Motor neuron (in vitro differentiated cells): ENCODE data around the gene ABCC9. TPM values are rescaled to one million over a fixed set of nuclear protein-coding genes. Genes with fewer than 3 reads are reported as not detected.
"Not testable (repeated sequence)": the region's sequence is repeated elsewhere in the genome, so short reads cannot be mapped to it uniquely, and the experiment has no call there.

ENCODE experiments used
- ATAC-seq, 8 experiments: fragments of 200-7000 bp; cut with Tn5 transposase; replicated peaks in 6 of 8; 2 replicates each; pipeline ENCODE4 v1.8.0; 2021; ENCODE audit warnings: mild to moderate bottlenecking in 8 of 8, moderate library complexity in 8 of 8
- H3K27ac ChIP-seq, 2 donors: fragments of 250-450 bp; sonication (Bioruptor Pico); 2 replicates each; pipeline ENCODE4 v1.9.0; 2021; ENCODE audit warnings: antibody characterized with exemption in 2 of 2, mild to moderate bottlenecking in 2 of 2, moderate library complexity in 1 of 2
- H3K4me1 ChIP-seq, 2 donors: fragments of 250-450 bp; sonication (Bioruptor Pico); replicated peaks in 1 of 2; 2 replicates each; pipeline ENCODE4 v1.6.1; 2021; ENCODE audit warnings: antibody characterized with exemption in 2 of 2, mild to moderate bottlenecking in 2 of 2, moderate library complexity in 1 of 2
- H3K4me3 ChIP-seq, 5 donors: fragments of 250-450 bp; sonication (Bioruptor Pico); 2 replicates each; pipeline ENCODE4 v1.9.0; 2021; ENCODE audit warnings: antibody characterized with exemption in 5 of 5, mild to moderate bottlenecking in 5 of 5, moderate library complexity in 4 of 5
- WGBS, 10 experiments: fragments of 450-650 bp; shearing (Covaris generic); methylation state at CpG; one replicate each; pipeline ENCODE4 v1.0.0; 2022; 5-methylcytosine and 5-hydroxymethylcytosine counted together
- in situ Hi-C, 9 experiments: fragments of 400-800 bp; cut with MboI; loops; one replicate each; pipeline ENCODE4 v1.15.0; 2021; ENCODE audit warnings: low sequenced_read_pairs in 9 of 9, low pct_unique_long_range_greater_than_20kb in 2 of 9; ENCODE audit not compliant: unreplicated experiment in 9 of 9
- total RNA-seq, 8 experiments: library from RNA; unstranded; fragments of 300-600 nt; gene quantifications; 2 replicates each; pipeline versions ENCODE4 v1.2.3 to v1.2.4, GENCODE V29; 2022

Gene ABCC9
- total RNA-seq, 8 experiments from 2014 or later: 0.04 to 6.6 (median 0.36) TPM

- Histone ChIP-seq H3K27ac (no peak overlapping the region), H3K4me3 (no peak overlapping the region), H3K4me1 (no peaks in the 10 kb centered on the region)
- no peak for ATAC-seq
- in situ Hi-C loops: no loop called here
Observed at GRCh38 chr12:21819678-21820077, 121.5 kb downstream of the ABCC9 start.

GRCh38 chr12:21819236-21819635, 122.0 kb downstream of the ABCC9 start:
- H3K4me3 ChIP-seq: no peak overlapping the region
- H3K27ac ChIP-seq: no peak overlapping the region
- in situ Hi-C loops: no loop called here
- no peaks in the 10 kb centered on the region for H3K4me1 ChIP-seq
- peak in 1 of 8 experiments; percentile 47 for ATAC-seq
- 0 to 96% (median 60%) methylated on average over 1 to 2 of the region's 2 CpGs; no CpG with 5 or more reads in 1 of the 10 experiments for WGBS, 10 experiments

GRCh38 chr12:21818627-21819026, 122.6 kb downstream of the ABCC9 start:
- ATAC-seq: no peak
- in situ Hi-C loops: no loop called here
- H3K27ac ChIP-seq: no peak overlapping the region
- H3K4me3 ChIP-seq: no peak overlapping the region
- no peaks in the 10 kb centered on the region for H3K4me1 ChIP-seq
- 0 to 90% (median 54%) methylated on average over 1 to 2 of the region's 2 CpGs; no CpG with 5 or more reads in 6 of the 10 experiments for WGBS, 10 experiments

- no peaks in the 10 kb centered on the region for H3K4me1 ChIP-seq
- H3K4me3 ChIP-seq: no peak overlapping the region
- no peak for ATAC-seq
- no peak overlapping the region for H3K27ac ChIP-seq
- 0 to 100% (median 66%) methylated on average over 1 of the region's 1 CpG; no CpG with 5 or more reads in 4 of the 10 experiments for WGBS, 10 experiments
- in situ Hi-C loops: no loop called here
Observed at GRCh38 chr12:21815306-21816062, 125.7 kb downstream of the ABCC9 start.

- Histone ChIP-seq H3K4me3 (no peak overlapping the region), H3K4me1 (no peaks in the 10 kb centered on the region), H3K27ac (no peak overlapping the region)
- in situ Hi-C loops: no loop called here
- WGBS, 10 experiments: 14 to 100% (median 71%) methylated on average over 1 to 3 of the region's 3 CpGs; no CpG with 5 or more reads in 2 of the 10 experiments
- no peak for ATAC-seq
Observed at GRCh38 chr12:21814814-21815213, 126.4 kb downstream of the ABCC9 start.

- no peak overlapping the region for H3K4me3 ChIP-seq
- no peaks in the 10 kb centered on the region for H3K4me1 ChIP-seq
- in situ Hi-C loops: no loop called here
- H3K27ac ChIP-seq: no peak overlapping the region
- ATAC-seq: no peak
- WGBS, 10 experiments: 33 to 100% (median 92%) methylated on average over 1 to 2 of the region's 2 CpGs; no CpG with 5 or more reads in 1 of the 10 experiments
Observed at GRCh38 chr12:21814327-21814726, 126.9 kb downstream of the ABCC9 start.

- no peak overlapping the region for H3K27ac ChIP-seq
- H3K4me1 ChIP-seq: no peaks in the 10 kb centered on the region
- no peak for ATAC-seq
- 0 to 100% (median 92%) methylated on average over 1 to 3 of the region's 3 CpGs for WGBS, 10 experiments
- in situ Hi-C loops: no loop called here
- no peak overlapping the region for H3K4me3 ChIP-seq
Observed at GRCh38 chr12:21813751-21814150, 127.5 kb downstream of the ABCC9 start.

GRCh38 chr12:21813125-21813524, 128.1 kb downstream of the ABCC9 start:
- Histone ChIP-seq H3K27ac (no peak overlapping the region), H3K4me3 (no peak overlapping the region), H3K4me1 (no peaks in the 10 kb centered on the region)
- in situ Hi-C loops: no loop called here
- no peak for ATAC-seq

GRCh38 chr12:21812340-21812739, 128.9 kb downstream of the ABCC9 start:
- H3K27ac ChIP-seq, in situ Hi-C loops, H3K4me1 ChIP-seq, H3K4me3 ChIP-seq, ATAC-seq: not testable (repeated sequence)
- 0 to 100% (median 86%) methylated on average over 1 of the region's 2 CpGs; no CpG with 5 or more reads in 7 of the 10 experiments for WGBS, 10 experiments

- no peak for ATAC-seq
- Histone ChIP-seq H3K4me3 (no peak overlapping the region), H3K27ac (no peak overlapping the region), H3K4me1 (peaks cover 0 to 3% of the 10 kb centered on the region in 2 donors)
- in situ Hi-C loops: no loop called here
Observed at GRCh38 chr12:21809100-21809499, 132.1 kb downstream of the ABCC9 start.

GRCh38 chr12:21806255-21806654, 135.0 kb downstream of the ABCC9 start:
- no peak for ATAC-seq
- Histone ChIP-seq H3K4me1 (peaks cover 0 to 3% of the 10 kb centered on the region in 2 donors), H3K27ac (no peak overlapping the region), H3K4me3 (no peak overlapping the region)
- in situ Hi-C loops: no loop called here

GRCh38 chr12:21801522-21802288, 139.5 kb downstream of the ABCC9 start:
- ATAC-seq: no peak
- peaks cover 0 to 3% of the 10 kb centered on the region in 2 donors for H3K4me1 ChIP-seq
- in situ Hi-C loops: no loop called here
- 0 to 86% (median 65%) methylated on average over 1 to 4 of the region's 4 CpGs; no CpG with 5 or more reads in 1 of the 10 experiments for WGBS, 10 experiments
- no peak overlapping the region for H3K4me3 ChIP-seq
- H3K27ac ChIP-seq: no peak overlapping the region

- no peak for ATAC-seq
- H3K27ac ChIP-seq: no peak overlapping the region
- H3K4me3 ChIP-seq: no peak overlapping the region
- H3K4me1 ChIP-seq: no peaks in the 10 kb centered on the region
- 0 to 92% (median 50%) methylated on average over 1 of the region's 1 CpG; no CpG with 5 or more reads in 2 of the 10 experiments for WGBS, 10 experiments
- in situ Hi-C loops: no loop called here
Observed at GRCh38 chr12:21800011-21800410, 141.2 kb downstream of the ABCC9 start.
